ENCODE results near the gene MEGF9. TPM values are rescaled to one million over a fixed set of nuclear protein-coding genes. Genes with fewer than 3 reads are reported as not detected.
"Not testable (repeated sequence)": the region's sequence is repeated elsewhere in the genome, so short reads cannot be mapped to it uniquely, and the experiment has no call there.

MEGF9 gene
- total RNA-seq, 1 donor from 2014 or later, result 23.4 TPM

DNA sequence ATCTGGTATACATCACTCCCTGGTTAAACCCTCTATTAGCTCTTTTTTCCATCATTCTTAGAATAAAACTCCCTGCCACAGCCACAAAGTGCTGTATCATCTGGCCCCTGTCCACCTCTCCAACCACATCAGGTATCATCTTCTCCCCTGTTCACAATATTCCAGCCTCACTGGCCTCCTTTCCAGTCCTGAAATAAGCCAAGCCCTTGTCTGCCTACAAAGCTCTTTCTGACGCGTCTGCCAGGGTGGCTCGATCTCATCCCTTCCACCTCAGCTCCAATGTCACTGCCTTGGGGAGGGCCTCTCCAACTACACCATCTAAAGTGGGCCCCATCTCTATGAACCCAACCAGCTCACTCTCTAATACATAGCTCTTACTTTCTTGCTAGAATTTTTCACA, 155.8 kb downstream of the MEGF9 start:
- H3K27me3 Mint-ChIP-seq, result no peaks in the 10 kb centered on the region
- peak overlapping the region; percentile 54 for H3K27ac Mint-ChIP-seq
- no peaks in the 10 kb centered on the region for H3K9me3 Mint-ChIP-seq (ENCODE audit: low read depth)
- H3K4me3 Mint-ChIP-seq (ENCODE audit: low read depth), result no peak overlapping the region
- peaks cover 20% of the 10 kb centered on the region for H3K36me3 Mint-ChIP-seq (ENCODE audit: insufficient read depth)
- DNase-seq (ENCODE audit: low spot score, unreplicated experiment), result no peak
- TF ChIP-seq, protein P1, sequence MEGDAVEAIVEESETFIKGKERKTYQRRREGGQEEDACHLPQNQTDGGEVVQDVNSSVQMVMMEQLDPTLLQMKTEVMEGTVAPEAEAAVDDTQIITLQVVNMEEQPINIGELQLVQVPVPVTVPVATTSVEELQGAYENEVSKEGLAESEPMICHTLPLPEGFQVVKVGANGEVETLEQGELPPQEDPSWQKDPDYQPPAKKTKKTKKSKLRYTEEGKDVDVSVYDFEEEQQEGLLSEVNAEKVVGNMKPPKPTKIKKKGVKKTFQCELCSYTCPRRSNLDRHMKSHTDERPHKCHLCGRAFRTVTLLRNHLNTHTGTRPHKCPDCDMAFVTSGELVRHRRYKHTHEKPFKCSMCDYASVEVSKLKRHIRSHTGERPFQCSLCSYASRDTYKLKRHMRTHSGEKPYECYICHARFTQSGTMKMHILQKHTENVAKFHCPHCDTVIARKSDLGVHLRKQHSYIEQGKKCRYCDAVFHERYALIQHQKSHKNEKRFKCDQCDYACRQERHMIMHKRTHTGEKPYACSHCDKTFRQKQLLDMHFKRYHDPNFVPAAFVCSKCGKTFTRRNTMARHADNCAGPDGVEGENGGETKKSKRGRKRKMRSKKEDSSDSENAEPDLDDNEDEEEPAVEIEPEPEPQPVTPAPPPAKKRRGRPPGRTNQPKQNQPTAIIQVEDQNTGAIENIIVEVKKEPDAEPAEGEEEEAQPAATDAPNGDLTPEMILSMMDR (IDR thresholded peaks at IDR 0.05; ENCODE audit: unreplicated experiment), result no peak
- H3K4me1 Mint-ChIP-seq (ENCODE audit: low read depth), result peaks cover 4% of the 10 kb centered on the region

GRCh38 chr9:120557205-120557604, 157.1 kb downstream of the MEGF9 start:
- Mint-ChIP-seq H3K27ac (no peak overlapping the region), H3K36me3 (ENCODE audit: insufficient read depth) (peaks cover 16% of the 10 kb centered on the region), H3K4me1 (ENCODE audit: low read depth) (no peaks in the 10 kb centered on the region), H3K27me3 (no peaks in the 10 kb centered on the region), H3K9me3 (ENCODE audit: low read depth) (no peaks in the 10 kb centered on the region), H3K4me3 (ENCODE audit: low read depth) (no peak overlapping the region)
- TF ChIP-seq, protein P1 (IDR thresholded peaks at IDR 0.05; ENCODE audit: unreplicated experiment), result no peak
- no peak for DNase-seq (ENCODE audit: low spot score, unreplicated experiment)

DNA sequence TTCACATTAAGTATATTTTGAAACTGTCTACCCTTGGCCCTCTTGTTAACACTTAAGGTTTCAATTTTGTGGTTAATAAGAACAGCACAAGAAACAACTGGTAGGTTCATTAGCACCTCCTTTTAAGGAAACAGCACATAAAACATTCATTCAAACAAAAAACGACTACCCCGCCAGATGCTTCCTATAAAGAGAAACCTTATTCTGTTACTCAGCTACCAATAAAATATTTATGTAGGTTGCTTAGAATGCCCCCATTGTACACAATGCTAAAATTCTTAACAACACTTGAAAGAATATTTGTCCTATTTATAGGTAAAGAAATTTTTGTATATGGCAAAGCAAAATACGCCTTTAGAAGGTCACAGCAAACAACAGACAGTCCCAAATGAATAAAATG, 157.5 kb downstream of the MEGF9 start:
- Mint-ChIP-seq H3K4me1 (ENCODE audit: low read depth) (no peaks in the 10 kb centered on the region), H3K4me3 (ENCODE audit: low read depth) (no peak overlapping the region), H3K27me3 (no peaks in the 10 kb centered on the region), H3K27ac (no peak overlapping the region), H3K9me3 (ENCODE audit: low read depth) (no peaks in the 10 kb centered on the region), H3K36me3 (ENCODE audit: insufficient read depth) (peaks cover 16% of the 10 kb centered on the region)
- no peak for DNase-seq (ENCODE audit: low spot score, unreplicated experiment)
- TF ChIP-seq, protein P1 (IDR thresholded peaks at IDR 0.05; ENCODE audit: unreplicated experiment), result no peak

- Mint-ChIP-seq H3K27me3 (no peaks in the 10 kb centered on the region), H3K4me1 (ENCODE audit: low read depth) (peaks cover 7% of the 10 kb centered on the region), H3K27ac (no peak overlapping the region), H3K4me3 (ENCODE audit: low read depth) (no peak overlapping the region), H3K9me3 (ENCODE audit: low read depth) (no peaks in the 10 kb centered on the region), H3K36me3 (ENCODE audit: insufficient read depth) (peaks cover 20% of the 10 kb centered on the region)
- TF ChIP-seq, protein P1 (IDR thresholded peaks at IDR 0.05; ENCODE audit: unreplicated experiment), result no peak
- DNase-seq (ENCODE audit: low spot score, unreplicated experiment), result no peak
Observed at GRCh38 chr9:120555839-120556238, 158.4 kb downstream of the MEGF9 start.

- not testable (repeated sequence) for H3K27me3 Mint-ChIP-seq; H3K27ac Mint-ChIP-seq; H3K9me3 Mint-ChIP-seq (ENCODE audit: low read depth); DNase-seq (ENCODE audit: low spot score, unreplicated experiment); H3K4me1 Mint-ChIP-seq (ENCODE audit: low read depth); H3K4me3 Mint-ChIP-seq (ENCODE audit: low read depth)
- peaks cover 18% of the 10 kb centered on the region for H3K36me3 Mint-ChIP-seq (ENCODE audit: insufficient read depth)
Observed at GRCh38 chr9:120552210-120552704, 162.0 kb downstream of the MEGF9 start.

Other genes with a start within 250 kb of the MEGF9 start
- 72.3 and 76.8 TPM in 2 replicates for gene CDK5RAP2, start 134.3 kb downstream of the MEGF9 start, total RNA-seq
- gene FBXW2, start 78.9 kb upstream of the MEGF9 start, total RNA-seq, result 66.0 and 66.1 TPM in 2 replicates
- gene PSMD5, start 128.5 kb upstream of the MEGF9 start, total RNA-seq, result 47.9 and 50.1 TPM in 2 replicates
- gene PHF19, start 162.7 kb upstream of the MEGF9 start, total RNA-seq, result 27.2 and 28.4 TPM in 2 replicates
- 6.7 TPM in 2 replicates for gene TRAF1, start 212.3 kb upstream of the MEGF9 start, total RNA-seq